ENCODE measurements around the gene APP.

DNA sequence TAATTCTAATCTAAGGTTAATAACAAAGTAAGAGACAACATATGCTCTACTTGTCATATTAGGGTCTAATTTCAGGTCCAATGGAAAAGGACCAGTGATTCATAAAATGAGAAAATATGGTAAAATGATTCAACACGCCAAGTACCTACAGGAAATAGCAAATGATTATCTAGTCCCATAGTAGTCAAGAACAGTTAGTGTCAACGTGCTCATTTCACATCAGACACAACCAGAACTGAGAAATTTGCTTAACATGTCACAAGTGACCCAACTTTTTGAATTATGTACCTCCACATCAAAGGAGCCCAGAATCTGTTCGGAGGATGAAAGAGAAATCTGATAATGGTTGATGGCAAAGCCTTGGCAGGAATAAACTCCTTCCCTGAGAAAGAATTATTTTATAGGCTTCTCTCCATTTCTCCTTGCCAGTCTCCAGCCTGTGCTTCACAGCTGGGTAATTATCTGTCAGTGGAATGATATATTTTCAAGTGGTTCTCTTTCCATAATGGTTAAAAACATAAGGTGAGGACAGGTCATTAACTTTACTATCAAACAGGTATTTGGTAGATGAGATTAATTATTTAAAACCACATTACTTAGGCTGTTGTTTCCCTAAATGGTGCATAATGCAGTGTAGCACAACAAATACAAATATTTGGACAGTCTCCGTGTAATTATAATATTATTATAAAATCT, 83.2 kb downstream of the APP start:
- TF ChIP-seq, protein P1, sequence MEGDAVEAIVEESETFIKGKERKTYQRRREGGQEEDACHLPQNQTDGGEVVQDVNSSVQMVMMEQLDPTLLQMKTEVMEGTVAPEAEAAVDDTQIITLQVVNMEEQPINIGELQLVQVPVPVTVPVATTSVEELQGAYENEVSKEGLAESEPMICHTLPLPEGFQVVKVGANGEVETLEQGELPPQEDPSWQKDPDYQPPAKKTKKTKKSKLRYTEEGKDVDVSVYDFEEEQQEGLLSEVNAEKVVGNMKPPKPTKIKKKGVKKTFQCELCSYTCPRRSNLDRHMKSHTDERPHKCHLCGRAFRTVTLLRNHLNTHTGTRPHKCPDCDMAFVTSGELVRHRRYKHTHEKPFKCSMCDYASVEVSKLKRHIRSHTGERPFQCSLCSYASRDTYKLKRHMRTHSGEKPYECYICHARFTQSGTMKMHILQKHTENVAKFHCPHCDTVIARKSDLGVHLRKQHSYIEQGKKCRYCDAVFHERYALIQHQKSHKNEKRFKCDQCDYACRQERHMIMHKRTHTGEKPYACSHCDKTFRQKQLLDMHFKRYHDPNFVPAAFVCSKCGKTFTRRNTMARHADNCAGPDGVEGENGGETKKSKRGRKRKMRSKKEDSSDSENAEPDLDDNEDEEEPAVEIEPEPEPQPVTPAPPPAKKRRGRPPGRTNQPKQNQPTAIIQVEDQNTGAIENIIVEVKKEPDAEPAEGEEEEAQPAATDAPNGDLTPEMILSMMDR (IDR thresholded peaks at IDR 0.05; ENCODE audit: low read length) = no peak
- TF ChIP-seq EZH2 (optimal IDR thresholded peaks at IDR 0.05; ENCODE audit: low read depth, low read length) = no peak
